Activated CD4-positive, CD25-positive, alpha-beta regulatory T cell (primary cell): ENCODE data around the gene PLPPR5.
"Not testable (repeated sequence)": the region's sequence is repeated elsewhere in the genome, so short reads cannot be mapped to it uniquely, and the experiment has no call there.

Experiments
- DNase-seq, 4 experiments: peaks; one replicate each; lab custom pipeline; 2025; lab: John Stamatoyannopoulos, UW

PLPPR5 gene, protein sequence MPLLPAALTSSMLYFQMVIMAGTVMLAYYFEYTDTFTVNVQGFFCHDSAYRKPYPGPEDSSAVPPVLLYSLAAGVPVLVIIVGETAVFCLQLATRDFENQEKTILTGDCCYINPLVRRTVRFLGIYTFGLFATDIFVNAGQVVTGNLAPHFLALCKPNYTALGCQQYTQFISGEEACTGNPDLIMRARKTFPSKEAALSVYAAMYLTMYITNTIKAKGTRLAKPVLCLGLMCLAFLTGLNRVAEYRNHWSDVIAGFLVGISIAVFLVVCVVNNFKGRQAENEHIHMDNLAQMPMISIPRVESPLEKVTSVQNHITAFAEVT

DNA sequence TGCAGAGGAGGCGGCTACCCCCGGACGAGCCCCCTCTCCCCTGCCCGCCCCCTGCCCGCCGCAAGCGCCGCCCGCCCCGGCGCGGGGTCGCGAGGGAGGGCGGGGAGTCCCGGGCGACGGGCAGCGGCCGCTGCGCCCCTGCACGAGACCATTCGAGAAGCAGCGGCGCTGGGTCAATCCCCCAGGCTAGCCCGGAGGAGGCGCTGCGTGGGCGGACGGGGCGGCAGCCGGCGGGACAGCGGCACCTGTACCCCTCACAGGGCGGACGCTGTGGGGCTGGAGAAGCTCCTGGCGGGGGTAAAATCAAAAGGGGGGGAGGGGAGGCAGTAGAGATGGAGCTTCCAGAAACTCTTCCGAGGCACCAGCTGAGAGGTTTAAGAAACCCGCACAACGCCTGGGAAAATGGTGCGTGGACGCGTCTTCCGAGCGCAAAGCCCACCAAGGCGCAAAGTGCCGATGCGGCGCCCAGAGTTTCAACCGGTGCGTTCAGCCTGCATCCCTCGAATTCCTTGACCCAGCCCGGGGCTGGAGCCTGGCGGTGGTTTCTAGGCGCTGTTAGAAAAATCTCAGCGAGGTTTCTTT, at the start of gene PLPPR5:
Gene PLPPR5 (minus strand): TSS at position 1 of the 582 bp plus-strand sequence. CDS start 190 bp downstream, outside the sequence.
- DNase-seq = no peak

DNA sequence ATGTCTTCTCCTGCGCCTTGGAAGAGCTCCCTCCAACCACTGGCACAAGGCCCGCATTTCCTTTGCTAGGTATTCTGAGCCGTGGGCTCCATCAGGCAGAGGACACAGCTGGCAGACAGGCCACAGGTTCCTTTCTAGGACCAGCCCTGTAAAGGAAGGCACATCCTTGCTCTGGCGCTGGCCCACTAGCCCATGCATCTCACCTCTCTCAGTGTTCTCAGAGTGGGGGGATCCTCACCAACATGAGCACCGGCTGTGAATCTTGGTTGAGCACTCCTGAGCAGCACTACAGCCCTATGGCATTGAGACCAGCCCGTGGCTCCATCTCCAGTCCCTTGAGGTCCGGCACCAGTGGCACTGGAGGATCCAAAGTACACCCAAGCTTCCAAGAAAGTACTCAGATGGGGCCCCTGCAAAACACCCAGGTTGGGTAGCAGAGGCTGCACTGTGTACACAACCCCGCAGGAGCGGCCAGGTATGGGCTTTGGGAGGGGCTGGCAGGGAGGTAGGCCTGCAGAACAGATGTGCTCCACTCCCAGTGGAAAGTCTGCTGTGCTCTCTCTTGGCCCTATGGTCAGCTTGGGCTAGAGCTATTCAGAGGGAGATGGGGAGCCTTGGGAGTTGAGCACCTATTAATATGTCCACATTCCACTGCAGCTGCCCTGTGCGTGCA, 47.1 kb upstream of the PLPPR5 start:
- no peak for DNase-seq

DNA sequence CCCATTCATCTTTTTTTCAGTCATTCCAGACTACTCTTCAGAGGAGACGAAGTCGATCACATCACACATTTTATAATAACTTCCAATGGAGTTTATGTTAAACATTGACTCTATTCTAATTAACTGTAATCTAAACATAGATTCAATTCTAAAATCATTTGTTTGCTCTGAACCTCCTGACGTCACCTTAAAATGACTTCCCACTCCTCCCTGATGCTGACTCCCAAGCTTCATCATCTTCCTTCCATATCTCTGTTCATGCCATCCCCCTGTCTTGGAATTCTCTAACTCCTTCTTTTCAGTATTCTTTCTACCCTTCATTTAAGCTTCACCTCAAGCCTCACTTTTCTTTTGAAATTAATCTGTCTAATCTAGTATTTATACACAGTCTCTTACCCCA, 45.1 kb upstream of the PLPPR5 start:
- no peak for DNase-seq

DNA sequence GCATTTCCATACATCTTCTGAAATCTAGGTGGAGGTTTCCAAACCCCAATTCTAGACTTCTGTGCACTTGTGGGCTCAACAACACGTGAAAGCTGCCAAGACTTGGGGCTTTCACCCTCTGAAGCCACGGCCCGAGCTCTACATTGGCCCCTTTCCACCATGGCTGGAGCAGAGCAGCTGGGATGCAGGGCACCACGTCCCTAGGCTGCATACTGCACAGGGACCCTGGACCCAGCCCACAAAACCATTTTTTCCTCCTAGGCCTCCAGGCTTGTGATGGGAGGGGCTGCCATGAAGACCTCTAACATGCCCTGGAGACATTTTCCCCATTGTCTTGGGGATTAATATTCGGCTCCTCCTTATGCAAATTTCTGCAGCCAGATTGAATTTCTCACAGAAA, 32.1 kb upstream of the PLPPR5 start:
- not testable (repeated sequence) for DNase-seq

DNA sequence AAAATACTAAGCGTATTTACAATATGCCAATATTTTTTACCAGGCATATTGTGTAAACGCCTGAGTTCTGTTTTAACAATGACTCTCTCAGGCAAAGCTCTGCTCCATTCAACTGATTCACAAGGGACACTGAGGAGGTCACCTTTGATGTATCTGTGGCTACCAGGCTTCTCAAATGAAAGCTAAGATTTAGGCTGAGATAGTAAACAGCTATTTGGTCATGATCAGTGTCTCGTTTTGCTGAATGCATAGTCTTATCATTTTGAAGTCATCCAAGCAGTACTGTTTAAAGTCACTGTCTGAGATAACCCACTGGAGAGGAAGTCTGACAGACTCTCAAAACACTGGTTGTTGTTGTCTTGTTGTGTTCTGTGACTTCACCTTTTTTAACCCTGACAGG, 13.7 kb upstream of the PLPPR5 start:
- no peak for DNase-seq

DNA sequence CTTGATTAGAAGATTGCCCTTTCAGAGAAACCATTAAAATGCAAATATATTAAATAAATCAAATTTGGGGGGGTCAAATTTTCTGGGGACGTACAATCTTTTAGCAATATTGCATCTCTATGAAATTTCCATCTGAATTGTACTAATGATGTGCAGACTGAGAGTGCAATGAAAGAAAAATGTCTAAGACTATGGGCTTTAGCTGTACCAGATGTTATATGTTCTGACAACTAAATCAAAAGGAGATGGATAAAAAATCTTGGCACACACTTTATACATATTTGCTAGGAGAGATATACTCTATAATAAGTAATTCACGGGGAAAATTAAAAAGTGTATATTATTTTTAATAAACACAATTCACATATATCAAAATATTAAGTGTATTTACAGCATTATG, 13.0 kb upstream of the PLPPR5 start:
- no peak for DNase-seq

DNA sequence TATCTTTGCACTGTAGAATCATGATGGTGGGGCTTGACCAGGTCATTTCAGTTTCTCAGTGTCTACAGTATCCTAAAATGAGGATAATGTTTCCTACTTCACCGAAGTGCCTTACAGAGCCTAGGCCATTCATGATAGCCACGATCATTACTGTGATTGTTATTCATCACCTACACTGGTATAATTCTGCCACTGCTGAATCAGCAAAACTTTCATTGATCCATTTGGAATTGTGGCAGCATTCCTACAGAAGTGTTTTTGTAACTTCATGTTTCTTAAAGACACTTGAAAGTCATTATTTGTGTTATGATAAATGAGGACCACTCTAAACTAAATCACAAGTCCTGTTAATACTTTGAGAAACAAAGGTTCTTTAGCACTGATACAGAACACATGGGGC, 6.0 kb upstream of the PLPPR5 start:
- no peak for DNase-seq

DNA sequence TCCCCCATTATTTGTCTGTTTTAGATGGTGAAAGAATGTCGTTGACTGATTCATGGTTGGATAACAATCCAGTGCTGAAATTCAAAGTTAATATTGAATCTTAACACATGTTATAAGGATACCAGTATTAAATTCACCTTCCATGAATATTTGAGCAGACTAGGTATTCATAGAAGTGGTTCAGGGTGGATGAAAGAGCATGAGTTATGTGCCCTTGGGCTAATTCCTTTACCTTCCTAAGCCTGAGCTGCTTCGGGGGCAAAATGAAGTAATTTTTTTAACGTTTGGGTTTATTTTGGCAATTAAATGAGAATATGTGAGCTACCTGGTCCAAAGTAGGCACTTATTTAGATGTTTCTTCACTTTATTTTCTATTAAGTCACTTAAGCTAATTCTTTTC, 2.7 kb upstream of the PLPPR5 start:
- no peak for DNase-seq

DNA sequence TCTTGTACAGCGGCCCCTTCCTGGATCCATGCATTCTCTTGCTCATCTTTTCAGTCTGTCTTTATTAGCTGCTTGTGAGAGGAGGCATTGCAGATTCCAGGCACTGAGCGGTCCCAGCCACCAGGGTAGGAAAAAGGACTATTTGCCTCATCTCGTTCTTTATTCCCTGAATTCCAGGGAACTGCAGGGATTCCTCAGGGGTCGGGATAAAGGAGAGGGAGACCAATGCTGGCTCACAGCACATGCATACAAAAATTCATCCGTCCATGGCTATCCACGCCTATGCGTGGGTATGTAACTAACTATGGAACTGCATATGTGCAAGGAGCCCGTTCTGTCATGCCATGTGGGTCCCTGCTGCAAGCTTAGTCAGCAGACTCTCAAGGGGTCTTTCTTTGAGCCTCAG, 879 bp upstream of the PLPPR5 start:
- no peak for DNase-seq

DNA sequence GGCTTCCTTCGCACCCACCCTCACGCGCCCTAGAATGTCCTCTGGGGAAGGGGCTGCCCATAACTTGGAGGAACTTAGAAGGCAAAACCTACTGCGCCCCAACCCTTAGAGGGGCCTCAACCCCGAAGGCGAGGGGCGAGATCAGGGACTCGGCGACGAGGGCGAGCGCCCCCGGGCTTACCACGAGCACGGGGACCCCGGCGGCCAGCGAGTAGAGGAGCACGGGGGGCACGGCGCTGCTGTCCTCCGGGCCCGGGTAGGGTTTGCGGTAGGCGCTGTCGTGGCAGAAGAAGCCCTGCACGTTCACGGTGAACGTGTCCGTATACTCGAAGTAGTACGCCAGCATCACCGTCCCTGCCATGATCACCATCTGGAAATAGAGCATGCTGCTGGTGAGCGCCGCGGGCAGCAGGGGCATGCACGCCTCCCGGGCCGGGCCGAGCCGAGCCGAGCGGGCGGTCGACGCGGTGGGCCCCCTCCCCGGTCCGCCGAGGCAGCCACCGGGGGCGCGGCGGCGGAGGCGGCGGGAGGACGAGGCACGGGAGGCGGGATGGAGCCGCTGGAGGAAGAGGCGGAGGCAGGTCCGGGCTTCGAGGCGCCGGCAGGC, 304 bp downstream of the PLPPR5 start:
- no peak for DNase-seq

DNA sequence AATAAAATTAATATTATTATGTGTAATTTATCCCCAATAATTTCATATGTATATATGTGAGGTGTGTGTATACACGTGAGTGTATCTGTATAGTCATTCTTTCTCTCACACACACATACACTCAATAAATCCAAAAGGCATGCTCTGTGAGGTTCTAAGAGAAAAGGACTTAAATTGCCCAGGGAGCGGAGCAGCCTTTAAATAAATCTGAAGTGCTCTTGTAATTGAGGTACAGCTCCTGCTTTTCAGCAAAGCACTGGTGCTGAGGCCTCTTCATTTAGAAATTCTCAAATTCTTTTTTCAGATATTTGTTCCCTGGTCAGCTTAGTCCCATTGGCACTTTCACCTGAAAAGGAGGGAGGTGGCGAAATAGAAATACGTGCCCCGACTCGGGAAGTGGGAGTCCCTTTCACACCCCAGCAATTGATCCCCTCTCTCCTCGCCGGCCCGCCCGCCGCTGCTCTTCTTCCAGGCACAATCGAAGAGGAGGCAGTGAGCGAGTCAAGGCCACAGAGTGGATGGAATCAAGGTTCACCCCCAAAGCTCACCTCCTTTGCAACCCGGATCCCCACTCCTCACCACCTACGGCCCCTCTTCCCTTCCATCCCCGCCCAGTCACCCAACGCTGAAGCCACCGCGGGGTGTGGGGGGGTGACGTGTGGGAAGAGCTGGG, 944 bp downstream of the PLPPR5 start:
- no peak for DNase-seq

DNA sequence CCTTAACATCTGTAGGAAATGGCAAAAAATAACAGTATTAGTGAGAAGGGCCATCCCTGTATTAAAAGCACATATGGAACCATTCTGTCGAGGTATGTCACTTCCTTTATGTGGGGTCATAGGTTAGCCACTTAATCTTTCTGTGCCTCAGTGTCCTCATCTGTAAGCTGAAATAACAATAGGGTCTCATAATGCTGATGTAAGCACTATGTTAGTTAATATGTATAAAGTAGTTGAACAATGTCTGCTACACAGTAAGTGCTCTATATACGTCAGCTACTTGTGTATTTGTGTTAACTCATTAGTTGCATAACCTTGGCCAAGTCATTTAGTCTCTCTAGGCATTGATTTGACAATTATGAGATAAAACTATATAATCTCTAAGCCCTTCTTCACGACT, 11.8 kb downstream of the PLPPR5 start:
- DNase-seq = no peak

DNA sequence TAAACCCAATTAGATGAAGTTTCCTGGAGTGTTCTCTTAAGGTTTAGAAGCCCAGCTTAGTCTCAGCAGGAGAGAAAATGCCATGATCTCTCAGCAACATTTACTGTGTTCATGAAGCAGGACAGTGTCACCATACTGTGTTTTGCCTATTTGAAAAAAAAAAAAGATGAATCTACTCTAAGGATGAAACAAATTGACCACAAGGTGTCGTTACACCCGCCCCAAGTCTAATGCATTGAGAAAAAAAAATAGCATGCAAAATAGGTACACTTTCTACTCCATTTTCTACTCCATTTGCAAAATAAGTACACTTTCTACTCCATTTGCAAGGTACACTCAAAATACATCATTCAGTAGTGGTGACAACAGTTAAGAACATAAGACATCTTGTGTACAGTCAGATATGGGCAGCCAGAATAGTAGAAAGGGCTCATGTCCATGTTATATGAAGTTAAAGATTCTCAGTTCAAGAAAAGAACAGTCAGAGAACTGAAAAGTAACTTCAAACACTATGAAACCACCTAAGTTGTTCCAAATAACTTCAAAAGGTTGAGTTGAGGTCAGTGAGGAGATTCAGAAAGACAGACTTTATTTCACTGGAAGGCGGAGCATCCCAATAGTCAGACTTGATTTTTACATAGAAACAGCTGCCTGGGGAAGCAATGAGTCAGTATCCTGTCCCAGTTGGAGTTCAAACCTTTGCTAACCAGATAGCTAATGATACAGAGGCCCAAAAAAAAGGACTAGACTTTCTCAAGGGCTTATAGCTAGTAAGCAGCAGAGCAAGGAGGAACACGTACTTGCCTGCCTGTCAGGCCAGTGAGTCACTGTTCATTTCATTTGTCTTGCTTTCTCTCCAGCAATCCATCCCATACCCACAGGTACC, 13.3 kb downstream of the PLPPR5 start:
- no peak for DNase-seq

DNA sequence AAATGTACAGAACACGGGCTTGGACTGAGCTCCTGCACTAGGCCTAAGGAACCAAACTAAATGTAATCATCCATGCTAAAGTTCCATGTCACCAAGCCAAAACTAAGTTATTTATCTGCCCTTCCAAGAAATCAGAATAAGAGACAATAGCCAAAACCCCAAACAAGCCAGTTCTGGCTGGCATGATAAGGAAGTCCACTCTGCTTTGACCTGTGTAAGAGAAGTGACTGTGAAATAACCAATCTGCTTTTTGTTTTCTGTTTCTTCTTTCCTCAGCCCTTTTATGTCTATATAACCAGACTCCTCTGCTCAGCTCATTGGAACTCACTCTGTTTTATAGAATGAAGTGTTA, 15.1 kb downstream of the PLPPR5 start:
- DNase-seq = no peak

DNA sequence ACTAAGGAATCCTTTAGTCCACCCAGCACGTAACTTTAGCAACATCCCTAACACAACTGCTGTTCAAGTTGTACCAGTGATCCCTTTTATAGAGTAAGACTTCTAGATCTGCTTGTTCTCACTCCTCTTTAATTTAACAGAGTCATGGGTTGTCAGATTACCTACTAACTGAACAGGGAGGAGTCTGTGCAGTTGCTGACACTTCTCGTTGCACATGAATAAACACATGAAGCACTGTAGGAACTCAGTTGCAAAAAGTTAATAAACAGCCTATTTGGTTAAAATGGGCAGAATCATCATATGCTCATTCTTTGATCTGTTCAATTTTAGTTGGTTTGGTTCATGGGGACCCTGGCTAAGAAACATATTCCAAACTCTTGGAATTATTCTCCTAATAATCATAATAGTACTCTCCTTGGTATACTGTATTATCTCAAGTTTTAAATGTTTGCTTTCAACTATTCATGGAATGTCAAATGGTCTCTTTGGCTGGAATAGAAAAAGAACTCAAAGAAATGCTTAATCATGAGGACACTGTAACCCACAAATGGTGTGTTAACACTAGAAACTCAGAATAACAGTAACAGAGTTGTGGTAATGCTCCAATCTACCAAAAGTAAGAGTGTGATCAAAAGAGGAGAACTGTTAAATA, 15.6 kb downstream of the PLPPR5 start:
- DNase-seq = no peak

DNA sequence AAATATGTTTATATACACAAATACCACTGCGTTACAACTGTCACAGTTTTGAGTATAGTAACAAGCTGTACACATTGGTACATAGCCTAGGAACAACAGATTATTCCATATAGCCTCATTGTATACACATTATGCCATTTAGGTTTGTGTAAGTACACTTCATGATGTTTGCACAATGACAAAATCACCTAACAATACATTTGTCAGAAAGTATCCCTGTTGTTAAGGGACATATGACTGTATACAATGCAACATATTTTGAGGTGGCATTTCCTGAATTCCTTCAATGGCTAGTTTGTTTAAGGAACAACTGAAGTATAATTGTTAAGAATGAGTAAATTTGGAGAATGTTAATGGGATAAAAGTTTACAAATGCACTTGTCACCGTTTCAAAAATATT, 19.0 kb downstream of the PLPPR5 start:
- DNase-seq = no peak

DNA sequence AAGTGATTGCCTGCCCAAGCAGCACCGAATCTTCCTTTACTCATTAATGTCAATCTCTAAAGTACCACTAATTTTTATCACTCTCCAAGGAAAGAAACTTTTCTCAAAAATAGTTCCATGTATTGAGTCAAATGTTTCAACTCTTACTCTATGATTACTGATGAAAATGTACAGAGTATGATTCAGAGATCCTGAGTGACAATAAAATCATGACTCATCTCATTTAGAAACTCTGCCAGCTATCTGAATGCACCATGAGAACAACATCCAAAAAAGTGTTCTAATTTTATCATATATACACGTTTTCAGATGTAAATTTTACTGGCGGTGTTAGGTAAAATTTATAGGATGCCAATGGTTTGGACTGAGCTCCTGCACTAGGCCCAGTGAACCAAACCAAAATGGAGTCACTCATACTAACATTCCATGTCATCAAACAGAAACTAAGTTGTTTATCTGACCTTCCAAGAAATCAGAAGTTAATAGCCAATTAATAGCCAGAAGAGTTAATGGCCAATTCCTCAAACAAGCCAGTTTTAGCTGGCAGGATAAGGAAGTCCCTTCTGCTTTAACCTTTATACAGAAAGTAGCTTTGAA, 22.6 kb downstream of the PLPPR5 start:
- no peak for DNase-seq

DNA sequence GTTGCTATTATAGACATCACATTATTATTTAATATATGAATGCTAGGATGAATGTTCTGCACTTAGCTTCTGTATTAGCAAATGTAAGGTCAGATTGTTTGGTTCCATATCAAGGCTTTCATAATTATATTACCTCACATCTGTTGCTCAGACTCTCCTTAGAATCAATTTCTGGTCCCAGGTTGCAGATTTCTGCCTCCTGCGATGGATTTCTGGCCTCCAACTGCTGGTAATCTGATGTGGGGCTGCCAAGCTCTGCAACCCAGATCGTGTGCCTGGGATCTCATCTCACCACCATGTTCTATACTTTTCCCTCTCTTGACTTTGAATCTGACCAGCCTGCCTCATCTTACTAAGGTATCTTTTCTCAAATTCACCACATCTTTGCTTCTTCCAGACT, 25.2 kb downstream of the PLPPR5 start:
- no peak for DNase-seq

DNA sequence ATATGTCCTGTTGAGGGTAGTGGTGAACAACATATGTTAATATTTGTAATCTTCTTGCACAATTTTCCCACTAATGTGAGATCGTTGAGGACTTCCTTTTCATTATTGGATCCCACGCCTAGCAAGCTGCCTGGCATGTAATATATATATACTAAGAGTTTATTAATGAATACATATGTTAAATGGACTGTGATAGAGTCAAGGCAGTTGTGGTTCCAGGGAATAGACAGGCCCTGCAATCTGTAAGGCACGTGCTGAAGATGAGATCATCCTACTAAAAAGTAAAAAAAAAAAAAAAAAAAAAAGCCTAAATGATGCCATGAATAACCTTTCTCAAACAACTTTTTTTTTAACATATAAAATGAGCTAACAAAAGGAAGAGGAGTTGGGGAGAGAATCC, 28.9 kb downstream of the PLPPR5 start:
- no peak for DNase-seq

DNA sequence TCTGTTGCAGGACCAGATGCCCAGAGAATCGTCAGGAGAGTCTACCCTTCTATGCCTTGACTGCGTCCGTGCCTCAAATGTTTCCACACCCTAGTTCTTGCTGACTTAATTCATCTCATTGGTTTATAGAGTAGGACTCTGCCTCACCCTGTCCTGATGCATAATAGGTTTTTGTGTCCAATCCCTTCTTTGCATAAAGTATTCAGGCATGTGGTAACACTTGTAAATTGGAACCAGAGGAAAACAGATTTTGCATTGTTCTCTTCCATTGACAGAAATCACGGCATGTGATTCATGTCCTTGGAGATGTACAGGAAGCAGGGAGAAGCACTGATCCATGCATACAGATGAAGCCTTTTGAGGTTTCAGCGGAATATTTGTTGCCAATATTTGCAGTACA, 29.5 kb downstream of the PLPPR5 start:
- DNase-seq = no peak
